Tibial artery (tissue), 4 donors: Measurements from ENCODE around the gene UPF3A.

Experiments
- DNase-seq, 2 donors: peaks; one replicate each; pipeline ENCODE4 v3.0.0-alpha.2; 2019
- H3K27ac ChIP-seq, 2 donors: fragments of 200-600 bp; sonication (generic) in 1 of 2; 1 replicate in 1 of 2; 2 replicates in 1 of 2; pipeline ENCODE4 v1.5.1; 2018 to 2019; ENCODE audit warnings: mild to moderate bottlenecking in 1 of 2
- H3K27me3 ChIP-seq, 2 donors: fragments of 200-600 bp; sonication (generic) in 1 of 2; one replicate each; pipeline versions ENCODE4 v1.5.1 to v1.6.0; 2016 to 2019
- H3K36me3 ChIP-seq, 3 donors: fragments of 200-600 bp; sonication (generic) in 2 of 3; one replicate each; pipeline ENCODE4 v1.5.1; 2016 to 2019; ENCODE audit warnings: mild to moderate bottlenecking in 2 of 3
- H3K4me1 ChIP-seq, 4 donors: fragments of 200-600 bp; sonication (generic) in 2 of 4; 1 replicate in 3 of 4; 2 replicates in 1 of 4; pipeline ENCODE4 v1.5.1; 2016 to 2019
- H3K4me3 ChIP-seq, 2 donors: fragments of 200-600 bp; sonication (generic) in 1 of 2; 1 replicate in 1 of 2; 2 replicates in 1 of 2; pipeline ENCODE4 v1.5.1; 2018 to 2019; ENCODE audit warnings: mild to moderate bottlenecking in 2 of 2
- H3K9me3 ChIP-seq, 3 donors: fragments of 200-600 bp; sonication (generic) in 1 of 3; one replicate each; pipeline ENCODE4 v1.5.1; 2016 to 2019
- CTCF ChIP-seq, 2 experiments: fragments of 200-600 bp in 1 of 2; fragments of 450-650 bp in 1 of 2; IDR thresholded peaks; one replicate each; pipeline ENCODE4 v1.5.1; 2017 to 2019; ENCODE audit warnings: antibody characterized with exemption in 2 of 2, mild to moderate bottlenecking in 1 of 2, moderate library complexity in 1 of 2
- intact Hi-C: fragments of 100-400 bp; cut with DNase I; formaldehyde crosslinking; loops from one replicate; pipeline ENCODE4 v1.15.0; 2023; ENCODE audit warnings: low total_unique reads

UPF3A gene

GRCh38 chr13:114296902-114297301 lies 15.5 kb downstream of the UPF3A start:
- intact Hi-C loops = no loop called here
- no peak for TF ChIP-seq CTCF (IDR thresholded peaks at IDR 0.05)
- no peak overlapping the region for H3K4me3 ChIP-seq
- DNase-seq = no peak
- no peak overlapping the region for H3K27ac ChIP-seq
- no peaks in the 10 kb centered on the region for H3K4me1 ChIP-seq
- no peaks in the 10 kb centered on the region for H3K27me3 ChIP-seq
- H3K9me3 ChIP-seq = no peaks in the 10 kb centered on the region
- peaks cover 41 to 67% (median 56%) of the 10 kb centered on the region in 3 donors for H3K36me3 ChIP-seq

GRCh38 chr13:114298866-114299265 lies 17.5 kb downstream of the UPF3A start:
- H3K36me3 ChIP-seq = peaks cover 33 to 67% (median 63%) of the 10 kb centered on the region in 3 donors
- no peak overlapping the region for H3K27ac ChIP-seq
- no peak for DNase-seq
- TF ChIP-seq CTCF (IDR thresholded peaks at IDR 0.05) = no peak
- no peaks in the 10 kb centered on the region for H3K4me1 ChIP-seq
- no peak overlapping the region for H3K4me3 ChIP-seq
- intact Hi-C loops = no loop called here
- H3K9me3 ChIP-seq = no peaks in the 10 kb centered on the region
- no peaks in the 10 kb centered on the region for H3K27me3 ChIP-seq

DNA sequence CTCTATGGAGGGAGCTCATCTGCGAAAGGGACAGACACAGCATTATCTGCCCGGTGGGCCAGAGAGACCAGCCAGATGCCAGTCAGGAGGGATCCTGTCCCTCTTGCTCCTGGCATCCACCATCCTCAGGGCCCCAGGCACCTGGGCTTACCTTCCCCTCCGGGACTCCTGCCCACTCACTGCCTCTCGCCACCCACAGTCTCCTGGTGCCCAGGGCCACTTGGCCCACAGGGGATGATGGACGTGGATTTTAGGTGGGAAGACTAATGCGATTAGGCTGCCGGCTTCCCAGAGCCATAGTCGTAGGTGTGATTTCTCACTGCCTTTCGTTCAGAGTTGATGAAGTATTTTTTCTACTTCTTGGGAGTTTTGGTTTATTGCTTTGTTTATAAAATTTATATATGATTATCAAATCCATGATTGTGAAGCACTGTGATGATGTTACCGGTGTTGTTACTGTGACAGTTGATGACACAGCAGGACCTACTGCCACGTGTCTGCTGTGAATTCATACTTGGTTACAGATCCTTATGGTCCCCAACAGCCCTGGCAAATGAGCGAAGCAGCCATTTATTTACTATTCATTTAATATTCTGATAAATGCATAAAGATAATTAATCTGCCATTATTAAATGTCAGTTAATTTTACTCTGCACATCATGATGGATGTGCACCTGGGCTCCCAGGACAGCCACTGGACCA lies 18.4 kb downstream of the UPF3A start:
- H3K27me3 ChIP-seq = no peaks in the 10 kb centered on the region
- TF ChIP-seq CTCF (IDR thresholded peaks at IDR 0.05) = no peak
- H3K27ac ChIP-seq = no peak overlapping the region
- intact Hi-C loops = no loop called here
- H3K9me3 ChIP-seq = no peaks in the 10 kb centered on the region
- H3K4me1 ChIP-seq = no peaks in the 10 kb centered on the region
- H3K4me3 ChIP-seq = no peak overlapping the region
- peaks cover 36 to 74% (median 72%) of the 10 kb centered on the region in 3 donors for H3K36me3 ChIP-seq
- DNase-seq = no peak

GRCh38 chr13:114303700-114304327 lies 22.4 kb downstream of the UPF3A start:
- Histone ChIP-seq H3K4me3 (no peak overlapping the region), H3K27ac (no peak overlapping the region), H3K4me1 (no peaks in the 10 kb centered on the region), H3K27me3 (no peaks in the 10 kb centered on the region), H3K9me3 (no peaks in the 10 kb centered on the region), H3K36me3 (peaks cover 55 to 75% (median 71%) of the 10 kb centered on the region in 3 donors)
- intact Hi-C loops = no loop called here
- TF ChIP-seq CTCF (IDR thresholded peaks at IDR 0.05) = no peak
- no peak for DNase-seq

DNA sequence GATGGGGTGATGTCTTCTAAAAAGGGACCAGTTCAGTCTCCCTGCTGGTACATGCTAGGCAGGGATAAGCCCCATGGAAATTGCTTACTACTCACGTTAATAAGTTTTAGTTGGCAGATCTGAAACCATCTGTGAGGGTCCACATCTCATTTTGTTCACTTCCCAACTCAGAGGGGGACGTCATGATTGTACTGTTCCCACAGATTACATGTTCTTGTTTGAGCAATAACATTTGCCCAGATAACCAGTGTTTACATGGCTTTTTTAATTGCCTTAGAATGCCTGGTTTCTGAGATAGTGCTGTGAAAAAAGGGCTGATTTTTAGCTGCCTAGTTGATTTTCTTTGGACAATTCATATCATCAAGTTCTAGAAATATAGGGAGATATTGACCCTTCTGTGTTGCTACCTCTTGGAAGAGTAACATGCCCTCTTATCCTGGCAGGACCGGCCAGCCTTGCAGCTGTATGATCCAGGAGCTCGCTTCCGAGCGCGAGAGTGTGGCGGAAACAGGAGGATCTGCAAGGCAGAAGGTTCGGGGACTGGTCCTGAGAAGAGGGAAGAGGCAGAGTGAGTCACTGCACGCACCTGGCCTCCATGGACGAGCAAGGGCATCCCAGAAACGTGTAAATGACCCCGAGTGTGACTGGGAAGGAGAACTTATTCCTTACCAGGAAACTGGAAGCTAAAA lies 23.1 kb downstream of the UPF3A start:
- no peak for DNase-seq
- H3K4me1 ChIP-seq = no peaks in the 10 kb centered on the region
- H3K27ac ChIP-seq = no peak overlapping the region
- TF ChIP-seq CTCF (IDR thresholded peaks at IDR 0.05) = no peak
- H3K9me3 ChIP-seq = no peaks in the 10 kb centered on the region
- H3K36me3 ChIP-seq = peaks cover 49 to 68% (median 68%) of the 10 kb centered on the region in 3 donors
- no peak overlapping the region for H3K4me3 ChIP-seq
- intact Hi-C loops = no loop called here
- H3K27me3 ChIP-seq = no peaks in the 10 kb centered on the region
